ENCODE measurements around the gene FAM184B. TPM values are rescaled to one million over a fixed set of nuclear protein-coding genes. Genes with fewer than 3 reads are reported as not detected.

FAM184B gene
- total RNA-seq, 1 experiment from 2014 or later = 0.09 TPM

GRCh38 chr4:17618926-17619325 is 162.5 kb downstream of the FAM184B start:
- Mint-ChIP-seq H3K27ac (peak overlapping the region in 2 of 3 experiments; percentile 52 to 66; a peak in 3 of 7 replicates), H3K36me3 (ENCODE audit: insufficient read depth in 1 of 3, low read depth in 3 of 3) (peaks cover 36 to 70% (median 58%) of the 10 kb centered on the region in 3 experiments), H3K4me3 (no peak overlapping the region), H3K4me1 (peaks cover 11 to 23% of the 10 kb centered on the region in 2 experiments), H3K27me3 (ENCODE audit: low read depth) (no peaks in the 10 kb centered on the region), H3K9me3 (no peaks in the 10 kb centered on the region)
- H3K9ac ChIP-seq (ENCODE audit: extremely low read depth, insufficient read length, low read length) = no peak overlapping the region
- H3K4ac ChIP-seq (ENCODE audit: low read depth, low read length) = no peak overlapping the region
- H4K91ac ChIP-seq (ENCODE audit: insufficient read length, low read depth, low read length) = no peak overlapping the region
- H3T11ph ChIP-seq (ENCODE audit: low read length) = no peak overlapping the region
- H4K8ac ChIP-seq (replicated peaks; ENCODE audit: insufficient read length, low read depth, low read length) = no peak overlapping the region
- DNase-seq = no peak
- H2BK20ac ChIP-seq (ENCODE audit: low read depth, low read length, poor library complexity, severe bottlenecking) = no peak overlapping the region
- no peak overlapping the region for H2AK5ac ChIP-seq (ENCODE audit: insufficient read length, low read length)
- no peak overlapping the region for H2BK12ac ChIP-seq (ENCODE audit: insufficient read length, low read depth, low read length)
- H2AFZ ChIP-seq (ENCODE audit: low read length) = no peak overlapping the region
- no peak overlapping the region for H3K23ac ChIP-seq (ENCODE audit: insufficient read length, low read depth, low read length)
- no peak overlapping the region for H2BK120ac ChIP-seq (ENCODE audit: low read depth, low read length, poor library complexity, severe bottlenecking)
- H3K9me3 ChIP-seq (ENCODE audit: control insufficient read depth, low read depth, low read length) = no peaks in the 10 kb centered on the region
- H2BK5ac ChIP-seq (ENCODE audit: insufficient read length, low read length) = no peak overlapping the region
- TF ChIP-seq CTCF (conservative IDR thresholded peaks at IDR 0.05) = no peak
- H4K5ac ChIP-seq (ENCODE audit: insufficient read length, low read depth, low read length) = no peak overlapping the region
- H3K4me2 ChIP-seq (ENCODE audit: insufficient read depth, insufficient read length, low read length) = no peak overlapping the region
- peaks cover 7% of the 10 kb centered on the region for H3K23me2 ChIP-seq (ENCODE audit: insufficient read length, low read depth, low read length, poor library complexity, severe bottlenecking)
- H3K14ac ChIP-seq (ENCODE audit: insufficient read depth, low read length) = no peak overlapping the region
- no peaks in the 10 kb centered on the region; the same call in 1 of the 2 replicates for H3K27me3 ChIP-seq (ENCODE audit: insufficient read depth, low read length)
- WGBS (ENCODE audit: extremely low coverage, insufficient read length, low lambda C conversion rate) = no CpG with 5 or more reads among the region's 1 CpG
- no peak overlapping the region for H3K18ac ChIP-seq (ENCODE audit: insufficient read length, low read depth, low read length)
- no peaks in the 10 kb centered on the region for H4K20me1 ChIP-seq (ENCODE audit: control insufficient read depth, insufficient read depth, insufficient read length)
- H2BK15ac ChIP-seq (ENCODE audit: low read depth, low read length) = no peak overlapping the region
- H3K79me2 ChIP-seq (ENCODE audit: insufficient read depth, low read length) = peaks cover 30% of the 10 kb centered on the region
- H3K27ac ChIP-seq (ENCODE audit: insufficient read length, low read depth, low read length) = no peak overlapping the region
- H3K79me1 ChIP-seq (ENCODE audit: insufficient read depth, low read depth, low read length, poor library complexity, severe bottlenecking) = peaks cover 16% of the 10 kb centered on the region
- no peak overlapping the region for H3K56ac ChIP-seq (ENCODE audit: insufficient read length, low read depth, low read length)
- no peaks in the 10 kb centered on the region for H3K4me1 ChIP-seq (ENCODE audit: insufficient read depth, low read length)
